Heart left ventricle (tissue), 16 donors: Measurements from ENCODE around the gene QKI. TPM values are rescaled to one million over a fixed set of nuclear protein-coding genes. Genes with fewer than 3 reads are reported as not detected.

Experiments used
- ATAC-seq, 4 donors: fragments of 200-7000 bp; cut with Tn5 transposase; one replicate each; pipeline ENCODE4 v1.9.1; 2020 to 2022; ENCODE audit warnings: moderate library complexity in 4 of 4, mild to moderate bottlenecking in 3 of 4, moderate number of reproducible peaks in 1 of 4
- DNase-seq, 5 donors: peaks; one replicate each; pipeline ENCODE4 v3.0.0-alpha.2; 2020
- H3K27ac ChIP-seq, 12 donors: fragments of 200-600 bp; sonication (generic) in 4 of 12; one replicate each; pipeline versions ENCODE4 v1.5.0 to v1.8.0; 2016 to 2022; ENCODE audit warnings: mild to moderate bottlenecking in 2 of 12
- H3K27me3 ChIP-seq, 9 donors: fragments of 200-600 bp; sonication (generic) in 2 of 9; one replicate each; pipeline versions ENCODE4 v1.5.1 to v1.8.0; 2016 to 2022; ENCODE audit warnings: mild to moderate bottlenecking in 3 of 9
- H3K36me3 ChIP-seq, 9 donors: fragments of 200-600 bp; sonication (generic) in 2 of 9; one replicate each; pipeline versions ENCODE4 v1.5.0 to v1.8.0; 2018 to 2022; ENCODE audit warnings: mild to moderate bottlenecking in 2 of 9
- H3K4me1 ChIP-seq, 12 donors: fragments of 200-600 bp; sonication (generic) in 4 of 12; one replicate each; pipeline versions ENCODE4 v1.5.0 to v1.8.0; 2016 to 2022; ENCODE audit warnings: mild to moderate bottlenecking in 3 of 12
- H3K4me3 ChIP-seq, 12 donors: fragments of 200-600 bp; sonication (generic) in 4 of 12; one replicate each; pipeline versions ENCODE4 v1.5.0 to v1.8.0; 2017 to 2022; ENCODE audit warnings: mild to moderate bottlenecking in 9 of 12, moderate library complexity in 4 of 12
- H3K9me3 ChIP-seq, 12 donors: fragments of 200-600 bp; sonication (generic) in 4 of 12; one replicate each; pipeline versions ENCODE4 v1.5.0 to v1.8.0; 2016 to 2022; ENCODE audit warnings: mild to moderate bottlenecking in 1 of 12
- POLR2A ChIP-seq, 2 donors: fragments of 450-650 bp; IDR thresholded peaks; one replicate each; pipeline ENCODE4 v1.6.1; 2017; ENCODE audit warnings: antibody characterized with exemption in 2 of 2, mild to moderate bottlenecking in 2 of 2, moderate library complexity in 2 of 2
- WGBS, 4 donors: extraction: QIAGEN DNeasy Blood & Tissue Kit in 2 of 4; methylation state at CpG; one replicate each; pipeline versions ENCODE4 v1.1.5 to v1.1.7; 2013 to 2018; 5-methylcytosine and 5-hydroxymethylcytosine counted together
- intact Hi-C, 10 donors: fragments of 100-400 bp; cut with DNase I; formaldehyde crosslinking; loops; one replicate each; pipeline versions ENCODE4 v1.11.1 to v1.14.2; 2022
- long read RNA-seq, 3 donors: library from polyadenylated mRNA; unstranded; transcript quantifications; one replicate each; pipeline ENCODE4 v2.0.0, GENCODE V29; 2020 to 2021
- polyA plus RNA-seq, 2 donors: library from polyadenylated mRNA; stranded (reverse); fragments of 200-250 nt; gene quantifications; one replicate each; pipeline ENCODE4 v1.2.3, GENCODE V29; 2013
- total RNA-seq, 9 donors: library from RNA; depleted of rRNA in 2 of 9; stranded (reverse); fragments of >200 nt in 2 of 9; fragmentation: NEBNext Ultra II Directional in 3 of 9; extraction: Animal tissue kit (Norgen Biotek cat#: 25700) in 3 of 9; gene quantifications; one replicate each; pipeline versions ENCODE4 v1.1.0 to v1.2.4, GENCODE V29; 2016 to 2023
- TF ChIP-seq, protein P1 (sequence below), 12 donors: fragments of 200-600 bp; sonication (generic) in 4 of 12; IDR thresholded peaks; one replicate each; pipeline versions ENCODE4 v1.5.0 to v1.8.0; 2018 to 2022; ENCODE audit warnings: antibody characterized with exemption in 12 of 12, mild to moderate bottlenecking in 5 of 12
- donor health status: ischemic (EF 13 %, LVEDD 7.1; RV severe dilation, severe dysfunction).
- donor health status: healthy with polysubstance abuse.
- donor health status: DM: no; HTN: yes; CAD: no.
- donor health status: DM: no; HTN: no; CAD: no.
- donor health status: ischemic (EF 25% LVEDD 6.9; RV normal size, moderate dysfunction).
- donor health status: ischemic (EF 25% LVEDD 5.7; RV mildly dilated, moderate dysfunction).
- donor health status: healthy.
- donor health status: DM: yes; HTN: yes; CAD: no.
- donor health status: ischemic (EF 35%, LVEDD 5.7; RV mildly dilated, moderate dysfunction).
- donor health status: nonischemic (EF 11% LVEDD 7.7; RV severe dilation, severe dysfunction).
- donor health status: DM: yes; HTN: yes; CAD: no.
- donor health status: PGD.
- donor health status: ischemic (EF 29% LVEDD 5.4; RV normal size, mild dysfunction).
- donor health status: nonischemic (EF 23%, LVEDD 6.1; RV moderate dilation, normal function).

The QKI gene
- 100 to 1,000 TPM; 367 to 607 (median 489) TPM for total RNA-seq
- polyA plus RNA-seq, result 100 to 1,000 TPM in 1 of 2 donors, 10 to 100 TPM in 1; 80.2 to 250 TPM
- long read RNA-seq, donor 1, full-length matches to known transcripts, result 137 of 275 reads
- long read RNA-seq, donor 1, partial matches to known transcripts, result 30 of 275 reads
- long read RNA-seq, donor 1, other reads (novel, unspliced or antisense), result 108 of 275 reads
- long read RNA-seq, donor 2, full-length matches to known transcripts, result 54 of 131 reads
- long read RNA-seq, donor 2, partial matches to known transcripts, result 24 of 131 reads
- long read RNA-seq, donor 2, other reads (novel, unspliced or antisense), result 53 of 131 reads
- long read RNA-seq, donor 3, full-length matches to known transcripts, result 172 of 280 reads
- long read RNA-seq, donor 3, partial matches to known transcripts, result 23 of 280 reads
- long read RNA-seq, donor 3, other reads (novel, unspliced or antisense), result 85 of 280 reads

DNA sequence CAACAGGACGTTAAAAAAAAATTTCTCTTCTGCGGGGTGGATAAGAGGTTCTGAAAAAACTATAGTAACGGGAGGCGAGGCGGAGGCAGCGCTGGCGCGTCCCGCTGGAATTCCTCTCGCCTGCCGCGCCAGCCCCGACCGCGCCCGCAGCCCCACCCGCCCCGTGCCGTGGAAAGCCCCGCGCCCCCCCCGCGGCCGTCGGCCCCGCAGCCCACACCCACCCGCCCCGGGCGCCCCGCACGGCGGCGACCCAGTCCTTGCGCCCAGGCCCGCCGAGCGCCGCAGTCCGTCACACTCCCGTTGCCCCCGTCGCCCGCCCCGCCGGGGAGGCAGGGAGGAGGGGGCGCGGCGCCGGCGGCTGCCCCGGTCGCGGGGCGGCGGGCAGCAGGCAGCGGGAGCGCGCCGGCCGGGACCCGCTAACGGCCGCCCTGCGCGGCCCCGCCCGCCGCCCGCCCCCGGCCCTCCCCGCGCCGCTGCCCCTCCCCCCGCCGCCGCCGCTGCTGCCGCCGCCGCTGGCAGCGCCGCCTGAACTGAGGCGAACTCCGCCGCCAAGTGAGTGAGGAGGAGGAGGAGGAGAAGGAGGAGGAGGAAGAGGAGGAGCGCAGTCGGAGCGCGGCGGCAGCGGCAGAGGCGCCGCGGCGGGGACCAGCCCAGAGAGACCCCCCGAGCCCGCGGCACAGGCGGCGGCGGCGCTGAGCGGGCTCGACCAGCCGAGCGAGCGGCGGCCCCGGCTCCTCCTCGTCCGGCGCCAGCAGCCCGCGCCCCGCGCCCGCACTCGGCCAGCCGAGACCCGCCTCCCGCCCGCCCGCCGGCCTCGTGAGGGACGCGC, at the start of gene QKI:
Gene QKI (plus strand): TSS at position 602 of the 829 bp plus-strand sequence. CDS start 476 bp downstream, outside the sequence.
- TF ChIP-seq POLR2A (IDR thresholded peaks at IDR 0.05), result peak; percentile 74 to 95
- TF ChIP-seq, protein P1, sequence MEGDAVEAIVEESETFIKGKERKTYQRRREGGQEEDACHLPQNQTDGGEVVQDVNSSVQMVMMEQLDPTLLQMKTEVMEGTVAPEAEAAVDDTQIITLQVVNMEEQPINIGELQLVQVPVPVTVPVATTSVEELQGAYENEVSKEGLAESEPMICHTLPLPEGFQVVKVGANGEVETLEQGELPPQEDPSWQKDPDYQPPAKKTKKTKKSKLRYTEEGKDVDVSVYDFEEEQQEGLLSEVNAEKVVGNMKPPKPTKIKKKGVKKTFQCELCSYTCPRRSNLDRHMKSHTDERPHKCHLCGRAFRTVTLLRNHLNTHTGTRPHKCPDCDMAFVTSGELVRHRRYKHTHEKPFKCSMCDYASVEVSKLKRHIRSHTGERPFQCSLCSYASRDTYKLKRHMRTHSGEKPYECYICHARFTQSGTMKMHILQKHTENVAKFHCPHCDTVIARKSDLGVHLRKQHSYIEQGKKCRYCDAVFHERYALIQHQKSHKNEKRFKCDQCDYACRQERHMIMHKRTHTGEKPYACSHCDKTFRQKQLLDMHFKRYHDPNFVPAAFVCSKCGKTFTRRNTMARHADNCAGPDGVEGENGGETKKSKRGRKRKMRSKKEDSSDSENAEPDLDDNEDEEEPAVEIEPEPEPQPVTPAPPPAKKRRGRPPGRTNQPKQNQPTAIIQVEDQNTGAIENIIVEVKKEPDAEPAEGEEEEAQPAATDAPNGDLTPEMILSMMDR (IDR thresholded peaks at IDR 0.05), result no peak
- no peaks in the 10 kb centered on the region for H3K36me3 ChIP-seq
- WGBS, 4 donors, result 0 to 1% (median 1%) methylated on average over 26 to 127 of the region's 127 CpGs
- H3K4me3 ChIP-seq, result peak within 1 kb of the TSS; percentile 69 to 97 (median 86)
- peak; percentile 16 to 73 (median 58) for ATAC-seq
- DNase-seq, result peak; percentile 92 to 95 (median 92)
- no peaks in the 10 kb centered on the region for H3K27me3 ChIP-seq
- intact Hi-C loops, result loop anchor here in 9 of 10 donors (2.0 to 10.0 kb wide), 14 partner anchors 77 to 1510 kb away; partner anchors contain the start of genes PACRG (in 2 of the 9) and PRKN (in 2 of the 9)
- no peaks in the 10 kb centered on the region for H3K9me3 ChIP-seq
- H3K27ac ChIP-seq, result peak within 1 kb of the TSS; percentile 96 to 100 (median 100)
- H3K4me1 ChIP-seq, result peaks cover 0 to 34% (median 8%) of the 10 kb centered on the region in 12 donors

DNA sequence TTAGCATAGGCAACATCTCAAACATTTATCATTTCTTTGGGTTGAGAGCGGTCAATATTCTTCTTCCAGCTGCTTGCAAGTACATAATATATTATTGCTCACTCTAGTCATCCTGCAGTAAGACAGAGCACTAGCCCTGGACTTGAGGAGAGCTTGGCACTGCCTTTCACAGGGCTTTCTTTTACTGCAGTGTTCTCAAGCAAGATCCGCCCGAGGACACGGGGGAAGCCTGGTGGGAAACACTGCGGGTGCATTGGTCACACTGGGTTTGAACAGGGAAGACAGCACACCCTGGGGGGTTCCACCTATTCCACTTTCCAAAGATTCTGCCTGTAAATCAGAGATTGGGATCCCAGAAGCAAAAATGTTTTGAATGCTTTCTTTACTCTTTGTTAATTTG, 48.2 kb upstream of the QKI start:
- TF ChIP-seq, protein P1 (IDR thresholded peaks at IDR 0.05), result no peak
- TF ChIP-seq POLR2A (IDR thresholded peaks at IDR 0.05), result no peak
- Histone ChIP-seq H3K9me3 (no peaks in the 10 kb centered on the region), H3K27ac (no peak overlapping the region), H3K27me3 (no peaks in the 10 kb centered on the region), H3K4me1 (peaks cover 0 to 27% (median 0%) of the 10 kb centered on the region in 12 donors), H3K4me3 (no peak overlapping the region), H3K36me3 (no peaks in the 10 kb centered on the region)
- ATAC-seq (no peak), DNase-seq (no peak)
- WGBS, 4 donors, result 79 to 98% (median 89%) methylated on average over 5 of the region's 5 CpGs
- intact Hi-C loops, result no loop called here

DNA sequence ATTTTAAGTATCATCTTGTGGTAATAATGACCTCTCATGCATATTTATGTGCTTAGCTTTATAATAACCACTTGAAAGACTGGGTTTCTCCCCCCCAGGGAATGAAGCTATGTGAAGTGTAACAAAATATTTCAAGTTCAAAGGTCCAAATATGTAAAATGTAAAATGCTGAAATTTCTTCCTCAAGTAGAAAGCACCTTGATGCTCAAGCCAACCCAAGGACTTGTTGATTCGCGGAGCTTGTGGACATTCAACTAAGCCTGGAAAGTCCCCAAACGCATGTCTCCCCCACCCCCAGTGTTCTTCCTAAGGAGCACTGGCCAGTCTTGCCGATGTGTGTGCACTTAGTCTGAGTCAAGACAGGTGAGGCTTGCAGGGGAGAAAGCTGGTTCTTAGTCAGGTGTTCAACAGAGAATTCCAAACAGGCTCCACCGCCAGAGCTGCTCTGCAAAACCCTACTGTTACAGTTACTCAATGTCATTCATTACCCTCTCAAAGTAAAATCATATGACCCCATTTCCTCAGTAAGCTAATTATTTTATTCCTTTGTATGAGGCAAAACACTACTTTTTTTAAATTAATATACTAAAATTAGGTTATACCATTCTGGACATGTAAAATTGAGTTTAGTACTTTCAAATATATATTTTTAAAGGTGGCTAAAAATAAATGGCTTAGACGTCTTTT, 46.9 kb upstream of the QKI start:
- Histone ChIP-seq H3K4me3 (no peak overlapping the region), H3K4me1 (peaks cover 0 to 27% (median 0%) of the 10 kb centered on the region in 12 donors), H3K27ac (no peak overlapping the region), H3K36me3 (no peaks in the 10 kb centered on the region), H3K27me3 (no peaks in the 10 kb centered on the region), H3K9me3 (no peaks in the 10 kb centered on the region)
- ATAC-seq (no peak), DNase-seq (no peak)
- no peak for TF ChIP-seq POLR2A (IDR thresholded peaks at IDR 0.05)
- TF ChIP-seq, protein P1 (IDR thresholded peaks at IDR 0.05), result no peak
- intact Hi-C loops, result no loop called here
- 80 to 85% (median 83%) methylated on average over 6 of the region's 6 CpGs for WGBS, 4 donors
